ENCODE measurements around the gene ORC2. TPM values are rescaled to one million over a fixed set of nuclear protein-coding genes. Genes with fewer than 3 reads are reported as not detected.
A peak's percentile ranks its signal among the peaks of the same experiment; 100 is the strongest.

The ORC2 gene
- polyA plus RNA-seq, 2 of the 4 experiments (the other 2 are of a cell fraction), result 20.9 to 24.5 TPM

GRCh38 chr2:200929334-200930249 lies 33.9 kb downstream of the ORC2 start:
- H3K27ac ChIP-seq, result peak overlapping the region; percentile 19 to 23; a peak in 4 of 6 replicates
- no peaks in the 10 kb centered on the region for H3K9me3 ChIP-seq
- ATAC-seq (peak; percentile 66 to 77; a peak in 4 of 6 replicates), DNase-seq (ENCODE audit: low read depth in 1 of 2, low spot score in 1 of 2) (peak in 1 of 2 experiments; percentile 30), FAIRE-seq (no peak)
- ChIA-PET POLR2A (no interaction called here), CTCF (interaction anchor here (0.7 to 1.7 kb wide), 5 partner anchors 13 to 186 kb away, joined by 3 to 5 read pairs (median 4); partner anchors contain the start of gene ORC2)
- whole genome bisulfite sequencing (ENCODE audit: missing lambda C conversion rate), result 52% methylated on average over 2 of the region's 2 CpGs
- peaks cover 33% of the 10 kb centered on the region for H3K4me1 ChIP-seq
- no peak overlapping the region for H3K4me3 ChIP-seq
- no peak for TF ChIP-seq SREBF2 (IDR thresholded peaks at IDR 0.05)
- no peak for TF ChIP-seq CEBPB (IDR thresholded peaks at IDR 0.05)
- TF ChIP-seq BHLHE40 (IDR thresholded peaks at IDR 0.05; ENCODE audit: low read depth, low read length), result no peak
- no peak for TF ChIP-seq JUN (IDR thresholded peaks at IDR 0.05)
- TF ChIP-seq MYC (IDR thresholded peaks at IDR 0.05; ENCODE audit: borderline replicate concordance, low read length), result no peak
- no peak for TF ChIP-seq MAFK (IDR thresholded peaks at IDR 0.05; ENCODE audit: partially characterized antibody)
- no peak for TF ChIP-seq NPAS2 (CRISPR knock-in tag; IDR thresholded peaks at IDR 0.05; ENCODE audit: borderline replicate concordance)
- TF ChIP-seq NFE2L2 (conservative IDR thresholded peaks at IDR 0.05; ENCODE audit: low read length), result no peak
- TF ChIP-seq ZSCAN20 (CRISPR knock-in tag; IDR thresholded peaks at IDR 0.05), result no peak
- peak overlapping the region; percentile 50 for H3K4me2 ChIP-seq

- Histone ChIP-seq H3K9me3 (no peaks in the 10 kb centered on the region), H3K4me1 (no peaks in the 10 kb centered on the region), H3K27ac (no peak overlapping the region), H3K4me2 (no peak overlapping the region), H3K4me3 (no peak overlapping the region)
- DNase-seq (ENCODE audit: low read depth in 1 of 2, low spot score in 1 of 2) (no peak), ATAC-seq (no peak), FAIRE-seq (no peak)
- ChIA-PET CTCF (no interaction called here), POLR2A (no interaction called here)
- WGBS (ENCODE audit: missing lambda C conversion rate), result 86% methylated on average over 6 of the region's 6 CpGs
- TF ChIP-seq HES2 (IDR thresholded peaks at IDR 0.05), result no peak
Measured at GRCh38 chr2:200922439-200922838, 41.0 kb downstream of the ORC2 start.

- no peaks in the 10 kb centered on the region for H3K9me3 ChIP-seq
- H3K4me1 ChIP-seq, result no peaks in the 10 kb centered on the region
- H3K4me3 ChIP-seq, result no peak overlapping the region
- ATAC-seq, result no peak
- TF ChIP-seq MAX (IDR thresholded peaks at IDR 0.05), result no peak
- no peak for TF ChIP-seq NPAS2 (CRISPR knock-in tag; IDR thresholded peaks at IDR 0.05; ENCODE audit: borderline replicate concordance)
- no peak for TF ChIP-seq HEYL (CRISPR knock-in tag; IDR thresholded peaks at IDR 0.05)
- no peak for TF ChIP-seq MAFK (IDR thresholded peaks at IDR 0.05; ENCODE audit: partially characterized antibody)
- no peak for TF ChIP-seq TFCP2L1 (CRISPR knock-in tag; IDR thresholded peaks at IDR 0.05)
- TF ChIP-seq POLR2AphosphoS2 (conservative IDR thresholded peaks at IDR 0.05; ENCODE audit: low read length), result no peak
- TF ChIP-seq BCL3 (IDR thresholded peaks at IDR 0.05), result no peak
- no peak for TF ChIP-seq HES2 (IDR thresholded peaks at IDR 0.05)
- TF ChIP-seq ZSCAN20 (CRISPR knock-in tag; IDR thresholded peaks at IDR 0.05), result no peak
- no peak for TF ChIP-seq CTCF (IDR thresholded peaks at IDR 0.05)
- TF ChIP-seq BHLHE40 (IDR thresholded peaks at IDR 0.05; ENCODE audit: low read depth, low read length), result no peak
- no peak for TF ChIP-seq HDAC2 (IDR thresholded peaks at IDR 0.05)
- no peak overlapping the region for H3K27ac ChIP-seq
- ChIA-PET POLR2A (no interaction called here), CTCF (interaction anchor here (0.6 to 4.3 kb wide), 10 partner anchors 8 to 319 kb away, joined by 3 to 16 read pairs (median 4); partner anchors contain the start of gene CASP10)
- no peak overlapping the region for H3K4me2 ChIP-seq
- FAIRE-seq, result no peak
- DNase-seq (ENCODE audit: low read depth in 1 of 2, low spot score in 1 of 2), result no peak
Measured at GRCh38 chr2:200913654-200914053, 49.8 kb downstream of the ORC2 start.
